HCT116 (cell line): ENCODE data around the gene RRAGC. TPM values are rescaled to one million over a fixed set of nuclear protein-coding genes. Genes with fewer than 3 reads are reported as not detected.

Experiments used
- ATAC-seq: fragments of 200-7000 bp; cut with Tn5 transposase; 2 replicates; pipeline ENCODE4 v1.9.1; 2020; ENCODE audit warnings: mild to moderate bottlenecking, moderate library complexity
- BruUV-seq: library from RNA; stranded (reverse); fragments of 400-500 nt; replicated peaks from 2 replicates; lab custom pipeline; 2021; lab: Mats Ljungman, UMichigan
- CTCF ChIA-PET: fragments of 300-600 bp; sonication (Branson Sonifier 250); formaldehyde crosslinking; loops from one replicate; lab custom pipeline; 2021; ENCODE audit warnings: antibody characterized with exemption; lab: Charles Lee
- POLR2A ChIA-PET: fragments of 300-600, 350-600 bp; sonication (Branson Sonifier 250); formaldehyde crosslinking; loops from one replicate; lab custom pipeline; 2021; ENCODE audit warnings: antibody characterized with exemption; lab: Charles Lee
- RAD21 ChIA-PET, 2 experiments: fragments of 300-600 bp; sonication (Branson Sonifier 250); formaldehyde crosslinking; loops; one replicate each; lab custom pipeline; 2023; ENCODE audit warnings: low total read pairs in 2 of 2; ENCODE audit not compliant: uncharacterized antibody in 2 of 2, unreplicated experiment in 2 of 2, low non-redundant PET in 1 of 2; lab: Charles Lee
- DNase-seq: peaks from one replicate; pipeline ENCODE4 v3.0.0-alpha.2; 2010; ENCODE audit warnings: low read depth, low spot score
- H2AFZ ChIP-seq: fragments of 200-600 bp; shearing (Covaris generic), sonication (generic); 2 replicates; pipeline ENCODE4 v1.6.1; 2017; ENCODE audit warnings: low read depth, mixed run types, mixed read lengths, antibody characterized with exemption, low read length; ENCODE audit not compliant: poor library complexity, severe bottlenecking
- H3K27ac ChIP-seq: 2 replicates; pipeline ENCODE4 v1.5.1; 2012; ENCODE audit warnings: low read depth, low read length
- H3K27me3 ChIP-seq: fragments of 200-600 bp; sonication (generic); 2 replicates; pipeline ENCODE4 v1.6.1; 2016; ENCODE audit warnings: mixed run types, low read length, mixed read lengths; ENCODE audit not compliant: insufficient read depth
- H3K36me3 ChIP-seq, 2 experiments: fragments of 200-500 bp in 1 of 2; fragments of 200-600 bp in 1 of 2; sonication (Bioruptor generic) in 1 of 2; sonication (generic) in 1 of 2; 2 replicates each; pipeline versions ENCODE4 v1.5.1 to v1.6.1; 2014 to 2016; ENCODE audit warnings: low read length in 2 of 2, inconsistent platforms in 1 of 2, mixed read lengths in 1 of 2, mixed run types in 1 of 2; ENCODE audit not compliant: insufficient read depth in 2 of 2, control insufficient read depth in 1 of 2
- H3K4me1 ChIP-seq, 2 experiments: fragments of 200-600 bp in 1 of 2; sonication (generic) in 1 of 2; 2 replicates each; pipeline versions ENCODE4 v1.5.1 to v1.6.1; 2012 to 2017; ENCODE audit warnings: low read length in 2 of 2, inconsistent platforms in 1 of 2, mild to moderate bottlenecking in 1 of 2, mixed read lengths in 1 of 2, mixed run types in 1 of 2, moderate library complexity in 1 of 2; ENCODE audit not compliant: insufficient read depth in 2 of 2, control insufficient read depth in 1 of 2
- H3K4me2 ChIP-seq: fragments of 200-600 bp; sonication (generic); 2 replicates; pipeline ENCODE4 v1.6.1; 2017; ENCODE audit warnings: mixed run types, low read length, mixed read lengths
- H3K4me3 ChIP-seq, 2 experiments: fragments of 200-600 bp in 1 of 2; sonication (generic) in 1 of 2; replicated peaks in 1 of 2; 2 replicates each; pipeline ENCODE4 v1.5.1; 2011 to 2016; ENCODE audit warnings: low read length in 2 of 2, control low read depth in 1 of 2, low read depth in 1 of 2, mild to moderate bottlenecking in 1 of 2, mixed read lengths in 1 of 2, mixed run types in 1 of 2
- H3K79me2 ChIP-seq: fragments of 200-600 bp; sonication (generic); 2 replicates; pipeline ENCODE4 v1.6.1; 2017; ENCODE audit warnings: mild to moderate bottlenecking, mixed run types, low read length, moderate library complexity, mixed read lengths; ENCODE audit not compliant: insufficient read depth
- H3K9ac ChIP-seq: fragments of 200-600 bp; sonication (generic); 2 replicates; pipeline ENCODE4 v1.6.1; 2016; ENCODE audit warnings: low read length, mixed read lengths
- H3K9me2 ChIP-seq: fragments of 200-600 bp; sonication (generic), shearing (Covaris generic); 2 replicates; pipeline ENCODE4 v1.6.1; 2017; ENCODE audit warnings: mixed run types, mild to moderate bottlenecking, moderate library complexity; ENCODE audit not compliant: insufficient read depth
- H3K9me3 ChIP-seq, 2 experiments: fragments of 200-500 bp in 1 of 2; fragments of 200-600 bp in 1 of 2; sonication (Bioruptor generic) in 1 of 2; sonication (generic) in 1 of 2; 2 replicates each; pipeline ENCODE4 v1.6.1; 2014 to 2017; ENCODE audit warnings: low read length in 2 of 2, mixed read lengths in 2 of 2, inconsistent platforms in 1 of 2, low read depth in 1 of 2, mild to moderate bottlenecking in 1 of 2, mixed run types in 1 of 2, moderate library complexity in 1 of 2; ENCODE audit not compliant: control insufficient read depth in 1 of 2, insufficient read depth in 1 of 2
- H4K20me1 ChIP-seq: fragments of 200-600 bp; sonication (generic), shearing (Covaris generic); 2 replicates; pipeline ENCODE4 v1.6.1; 2017; ENCODE audit warnings: mixed run types, mild to moderate bottlenecking, moderate library complexity; ENCODE audit not compliant: insufficient read depth
- CBX3 ChIP-seq: IDR thresholded peaks from 2 replicates; pipeline ENCODE4 v1.6.1; 2012; ENCODE audit warnings: low read depth
- CEBPB ChIP-seq: IDR thresholded peaks from 2 replicates; pipeline ENCODE4 v1.6.1; 2012; ENCODE audit warnings: low read depth
- EGR1 ChIP-seq: IDR thresholded peaks from 2 replicates; pipeline ENCODE4 v1.6.1; 2012; ENCODE audit warnings: low read depth
- ELF1 ChIP-seq: IDR thresholded peaks from 2 replicates; pipeline ENCODE4 v1.6.1; 2012; ENCODE audit warnings: low read depth, borderline replicate concordance
- EZH2 ChIP-seq: fragments of 200-600 bp; sonication (generic); IDR thresholded peaks from 2 replicates; pipeline ENCODE4 v1.6.1; 2017; ENCODE audit warnings: antibody characterized with exemption, mixed run types
- EZH2phosphoT487 ChIP-seq: fragments of 200-600 bp; IDR thresholded peaks from 2 replicates; pipeline ENCODE4 v1.6.1; 2018; ENCODE audit warnings: antibody characterized with exemption, borderline replicate concordance
- FOSL1 ChIP-seq: IDR thresholded peaks from 2 replicates; pipeline ENCODE4 v1.6.1; 2012; ENCODE audit warnings: low read depth
- JUND ChIP-seq: IDR thresholded peaks from 2 replicates; pipeline ENCODE4 v1.6.1; 2012
- POLR2A ChIP-seq: IDR thresholded peaks from 2 replicates; pipeline ENCODE4 v1.7.0; 2011; ENCODE audit warnings: borderline replicate concordance; ENCODE audit not compliant: insufficient read depth, insufficient read length; ENCODE audit errors: extremely low read depth
- POLR2AphosphoS5 ChIP-seq: IDR thresholded peaks from 2 replicates; pipeline ENCODE4 v1.6.1; 2011; ENCODE audit warnings: mild to moderate bottlenecking, low read depth, low read length, moderate library complexity
- RAD21 ChIP-seq: IDR thresholded peaks from 2 replicates; pipeline ENCODE4 v1.6.1; 2012; ENCODE audit warnings: low read depth, mild to moderate bottlenecking
- SIN3A ChIP-seq: IDR thresholded peaks from 2 replicates; pipeline ENCODE4 v1.6.1; 2012; ENCODE audit warnings: low read depth
- SP1 ChIP-seq: IDR thresholded peaks from 2 replicates; pipeline ENCODE4 v1.6.1; 2012; ENCODE audit warnings: low read depth
- SRF ChIP-seq: IDR thresholded peaks from 2 replicates; pipeline ENCODE4 v1.6.1; 2012; ENCODE audit warnings: low read depth
- TCF7L2 ChIP-seq: IDR thresholded peaks from 2 replicates; pipeline ENCODE4 v1.7.0; 2011; ENCODE audit warnings: borderline replicate concordance, inconsistent platforms; ENCODE audit not compliant: insufficient read depth, insufficient read length; ENCODE audit errors: extremely low read depth
- YY1 ChIP-seq: IDR thresholded peaks from 2 replicates; pipeline ENCODE4 v1.6.1; 2011; ENCODE audit warnings: low read length, low read depth, moderate library complexity, mild to moderate bottlenecking; ENCODE audit not compliant: insufficient replicate concordance; ENCODE audit errors: extremely low read depth
- ZFX ChIP-seq: fragments of 450-650 bp; IDR thresholded peaks from 2 replicates; pipeline ENCODE4 v1.6.1; 2017
- ZNF274 ChIP-seq: fragments of 200-500 bp; sonication (Bioruptor generic); IDR thresholded peaks from 2 replicates; pipeline ENCODE4 v1.6.1; 2014; ENCODE audit warnings: mild to moderate bottlenecking, low read depth, low read length, inconsistent platforms
- intact Hi-C: fragments of 100-400 bp; cut with micrococcal nuclease; formaldehyde crosslinking; loops from 2 replicates; pipeline ENCODE4 v1.10.0; 2022
- total RNA-seq: library from RNA; stranded (reverse); gene quantifications from one replicate; pipeline ENCODE4 v1.2.1, GENCODE V29; 2021; ENCODE audit not compliant: unreplicated experiment
- TF ChIP-seq, protein P1 (sequence below): IDR thresholded peaks from 2 replicates; pipeline ENCODE4 v1.6.1; 2012
- TF ChIP-seq, protein P2 (sequence below): IDR thresholded peaks from 2 replicates; pipeline ENCODE4 v1.6.1; 2011; ENCODE audit warnings: mild to moderate bottlenecking, low read length, moderate library complexity; ENCODE audit not compliant: insufficient replicate concordance; ENCODE audit errors: extremely low read depth

RRAGC gene
- total RNA-seq, 1 experiment from 2014 or later, result 11.7 TPM

DNA sequence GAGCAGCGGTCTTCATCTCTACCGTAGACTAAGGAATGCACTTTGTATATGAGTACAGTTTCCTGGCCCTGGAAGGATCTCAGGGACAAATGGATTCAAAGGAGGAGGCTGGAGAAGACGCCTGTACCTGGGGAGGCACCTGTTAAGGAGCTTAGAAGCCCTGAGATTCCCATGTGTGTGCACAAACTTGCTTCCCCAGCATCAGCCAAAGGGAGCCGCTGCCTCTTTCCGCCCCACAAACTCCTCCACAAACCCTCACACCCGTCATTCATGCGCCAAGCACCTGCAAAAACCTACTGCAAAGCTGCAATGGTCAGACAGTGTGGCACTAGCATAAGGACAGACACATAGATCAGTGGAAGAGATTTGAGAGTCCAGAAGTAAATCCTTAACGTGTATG lies 54.5 kb downstream of the RRAGC start:
- BruUV-seq, result no TSS peak
- POLR2A ChIA-PET, result no interaction called here
- H3K27ac ChIP-seq, result no peak overlapping the region
- H3K9me3 ChIP-seq, result no peaks in the 10 kb centered on the region
- H4K20me1 ChIP-seq, result no peaks in the 10 kb centered on the region
- H3K79me2 ChIP-seq, result no peaks in the 10 kb centered on the region
- no peaks in the 10 kb centered on the region for H3K4me1 ChIP-seq
- H3K4me2 ChIP-seq, result no peak overlapping the region
- peaks cover 7% of the 10 kb centered on the region; the same call in 1 of the 2 replicates for H3K27me3 ChIP-seq
- H3K36me3 ChIP-seq, result no peaks in the 10 kb centered on the region
- no peak for ATAC-seq
- no peaks in the 10 kb centered on the region for H3K9me2 ChIP-seq
- RAD21 ChIA-PET, result no interaction called here
- no peak overlapping the region for H3K9ac ChIP-seq
- CTCF ChIA-PET, result no interaction called here
- DNase-seq, result no peak
- H3K4me3 ChIP-seq, result no peak overlapping the region
- no peak overlapping the region for H2AFZ ChIP-seq
- TF ChIP-seq JUND, result no peak
- no peak for TF ChIP-seq ZNF274
- TF ChIP-seq ELF1, result no peak
- TF ChIP-seq TCF7L2, result no peak
- TF ChIP-seq EGR1, result no peak
- TF ChIP-seq RAD21, result no peak
- no peak for TF ChIP-seq POLR2AphosphoS5
- no peak for TF ChIP-seq YY1
- TF ChIP-seq SIN3A, result no peak
- TF ChIP-seq CEBPB, result no peak
- TF ChIP-seq, protein P1, sequence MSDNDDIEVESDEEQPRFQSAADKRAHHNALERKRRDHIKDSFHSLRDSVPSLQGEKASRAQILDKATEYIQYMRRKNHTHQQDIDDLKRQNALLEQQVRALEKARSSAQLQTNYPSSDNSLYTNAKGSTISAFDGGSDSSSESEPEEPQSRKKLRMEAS, result no peak
- no peak for TF ChIP-seq POLR2A
- no peak for TF ChIP-seq CBX3
- no peak for TF ChIP-seq ZFX
- TF ChIP-seq, protein P2, sequence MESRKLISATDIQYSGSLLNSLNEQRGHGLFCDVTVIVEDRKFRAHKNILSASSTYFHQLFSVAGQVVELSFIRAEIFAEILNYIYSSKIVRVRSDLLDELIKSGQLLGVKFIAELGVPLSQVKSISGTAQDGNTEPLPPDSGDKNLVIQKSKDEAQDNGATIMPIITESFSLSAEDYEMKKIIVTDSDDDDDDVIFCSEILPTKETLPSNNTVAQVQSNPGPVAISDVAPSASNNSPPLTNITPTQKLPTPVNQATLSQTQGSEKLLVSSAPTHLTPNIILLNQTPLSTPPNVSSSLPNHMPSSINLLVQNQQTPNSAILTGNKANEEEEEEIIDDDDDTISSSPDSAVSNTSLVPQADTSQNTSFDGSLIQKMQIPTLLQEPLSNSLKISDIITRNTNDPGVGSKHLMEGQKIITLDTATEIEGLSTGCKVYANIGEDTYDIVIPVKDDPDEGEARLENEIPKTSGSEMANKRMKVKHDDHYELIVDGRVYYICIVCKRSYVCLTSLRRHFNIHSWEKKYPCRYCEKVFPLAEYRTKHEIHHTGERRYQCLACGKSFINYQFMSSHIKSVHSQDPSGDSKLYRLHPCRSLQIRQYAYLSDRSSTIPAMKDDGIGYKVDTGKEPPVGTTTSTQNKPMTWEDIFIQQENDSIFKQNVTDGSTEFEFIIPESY, result no peak
- no peak for TF ChIP-seq EZH2
- no peak for TF ChIP-seq SP1
- TF ChIP-seq FOSL1, result no peak
- TF ChIP-seq SRF, result no peak
- no peak for TF ChIP-seq EZH2phosphoT487
- TF ChIP-seq, all 23 proteins: peak for 0
- intact Hi-C loops, result no loop called here
